EH (cell line): ENCODE data around the gene LYRM4.

ENCODE experiments used
- DNase-seq: peaks from one replicate; pipeline ENCODE4 v3.0.0-alpha.2; 2015; ENCODE audit warnings: low read depth

Gene LYRM4

DNA sequence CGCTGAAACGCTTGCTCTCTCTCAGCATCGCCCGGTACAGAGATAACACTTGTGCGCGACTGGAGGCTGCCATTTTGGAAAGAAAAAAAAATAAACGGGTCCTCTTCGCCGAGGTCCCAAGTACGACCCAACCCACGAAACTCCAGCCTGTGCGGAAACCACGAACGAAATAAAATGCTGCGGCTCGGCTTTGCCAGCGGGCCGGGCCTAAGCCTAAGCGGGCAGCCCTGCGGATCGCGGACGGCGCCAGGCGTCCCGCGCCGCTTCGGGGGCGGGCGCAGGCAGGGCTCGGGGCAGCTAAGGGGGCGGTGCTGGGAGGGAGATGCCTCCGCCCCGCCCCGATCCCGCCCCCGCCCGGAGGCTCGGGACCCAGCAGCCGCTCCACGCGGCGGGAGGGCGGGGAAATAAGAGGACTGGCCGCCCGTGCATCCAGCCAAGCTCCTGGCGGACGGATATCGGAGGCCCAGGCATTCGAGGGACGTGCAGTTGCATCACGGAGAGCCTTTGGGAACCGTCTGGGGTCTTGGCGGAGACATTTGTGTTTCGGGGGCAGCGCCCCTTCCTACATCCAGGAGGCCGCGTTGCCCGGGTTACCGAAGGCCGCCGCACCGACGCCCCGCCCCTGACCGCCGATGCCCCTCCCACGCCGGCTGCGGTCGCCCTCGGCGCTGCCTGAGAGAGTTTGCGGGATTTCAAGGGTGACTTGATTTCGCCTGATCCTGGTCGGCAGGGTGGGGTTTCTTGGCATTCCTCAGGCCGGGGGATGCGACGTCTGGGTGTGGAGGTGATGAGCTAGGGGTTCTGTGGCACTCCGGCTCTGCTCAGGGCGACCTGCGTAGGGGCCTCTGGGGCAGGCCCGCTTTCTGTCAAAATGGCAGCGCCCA, at the start of gene LYRM4, which contains the start of gene FARS2:
Gene LYRM4 (minus strand): TSS at position 290 of the 884 bp plus-strand sequence. CDS start 217 bp downstream, at position 73.
Gene FARS2 (plus strand): TSS at position 853 of the 884 bp plus-strand sequence.
- peak; percentile 91 for DNase-seq

DNA sequence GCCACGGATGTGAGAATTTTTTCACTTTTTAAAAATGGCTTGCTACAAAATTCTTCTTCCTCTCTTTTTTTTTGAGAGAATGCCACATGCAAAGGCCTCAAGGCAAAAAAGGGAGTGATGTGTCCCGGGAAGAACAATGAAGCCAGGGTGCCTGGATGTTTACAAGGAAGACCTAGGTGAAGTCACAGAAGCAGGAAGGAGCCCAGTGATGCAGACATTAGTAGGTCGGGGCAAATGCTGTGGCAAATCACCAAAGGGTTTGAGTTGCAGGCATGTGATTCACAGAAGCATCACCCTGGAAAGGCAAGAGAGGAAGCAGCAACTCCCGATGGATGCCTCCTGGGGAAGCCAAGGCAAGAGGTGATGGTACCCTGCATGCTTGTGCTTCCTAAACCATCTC, 47.3 kb upstream of the LYRM4 start:
- peak; percentile 15 for DNase-seq

GRCh38 chr6:5307058-5307457, 46.3 kb upstream of the LYRM4 start:
- DNase-seq = no peak

GRCh38 chr6:5305968-5306626, 45.3 kb upstream of the LYRM4 start:
- peak; percentile 59 for DNase-seq

- no peak for DNase-seq
Measured at GRCh38 chr6:5303682-5304081, 42.9 kb upstream of the LYRM4 start.

- peak; percentile 36 for DNase-seq
Measured at GRCh38 chr6:5302995-5303622, 42.4 kb upstream of the LYRM4 start.

DNA sequence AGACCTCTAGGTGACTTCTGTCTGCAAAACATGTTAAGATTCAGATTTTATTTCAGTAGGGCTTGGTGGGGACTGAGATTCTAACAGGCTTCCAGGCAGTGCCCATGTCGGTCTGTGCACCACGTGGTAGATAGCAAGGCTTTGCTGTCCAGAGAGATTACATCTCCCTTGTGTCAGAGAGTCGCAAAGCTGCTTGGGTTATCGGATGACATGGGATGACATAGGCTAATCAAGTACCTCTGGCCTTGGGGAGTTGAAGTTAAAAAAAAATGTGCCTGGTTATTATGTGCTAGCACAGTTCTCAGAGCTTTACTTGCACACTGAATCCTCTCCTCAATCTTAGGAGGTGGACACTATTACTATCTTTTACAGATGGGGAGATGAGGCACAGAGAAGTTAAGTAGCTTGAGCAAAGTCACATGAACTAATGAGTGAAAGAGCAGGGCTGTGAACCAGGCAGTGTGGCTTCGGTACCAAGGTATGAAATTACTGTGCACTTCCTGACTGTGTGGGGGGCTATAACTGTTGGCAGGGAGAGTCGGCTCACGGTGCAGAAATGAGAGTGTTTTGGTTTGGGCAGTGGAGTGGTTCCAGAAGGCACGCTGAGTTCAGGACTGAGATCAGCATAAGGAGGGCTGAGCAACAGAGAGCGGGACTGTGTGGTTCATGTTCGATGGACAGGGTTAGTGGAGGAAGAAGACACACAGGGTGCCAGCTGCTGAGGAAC, 41.6 kb upstream of the LYRM4 start:
- no peak for DNase-seq

DNA sequence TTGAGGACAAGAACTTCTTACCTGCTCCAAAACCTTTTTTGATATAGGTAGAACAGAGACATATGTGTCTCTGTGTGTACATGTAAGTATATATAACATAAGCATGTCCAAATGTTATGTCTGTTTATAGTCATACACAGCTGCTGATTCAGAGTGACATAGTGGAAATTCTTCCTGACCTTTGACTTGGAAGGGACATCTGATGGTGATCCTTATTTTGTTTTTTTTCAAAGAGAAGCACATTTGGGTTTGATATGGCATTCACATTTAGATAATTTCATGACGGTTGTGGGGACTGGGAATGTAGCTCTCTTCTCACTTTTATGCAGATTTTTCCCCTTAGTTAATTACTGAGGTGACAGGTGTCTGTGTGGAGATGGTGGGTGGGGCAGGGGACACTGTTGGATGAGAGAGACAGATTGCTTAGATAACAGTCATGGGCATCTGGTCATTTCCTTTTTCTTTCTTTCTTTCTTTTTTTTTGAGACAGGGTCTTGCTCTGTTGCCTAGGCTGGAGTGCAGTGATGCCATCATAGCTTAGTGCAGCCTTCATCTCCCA, 39.5 kb upstream of the LYRM4 start:
- no peak for DNase-seq

- no peak for DNase-seq
Measured at GRCh38 chr6:5295623-5296022, 34.9 kb upstream of the LYRM4 start.

DNA sequence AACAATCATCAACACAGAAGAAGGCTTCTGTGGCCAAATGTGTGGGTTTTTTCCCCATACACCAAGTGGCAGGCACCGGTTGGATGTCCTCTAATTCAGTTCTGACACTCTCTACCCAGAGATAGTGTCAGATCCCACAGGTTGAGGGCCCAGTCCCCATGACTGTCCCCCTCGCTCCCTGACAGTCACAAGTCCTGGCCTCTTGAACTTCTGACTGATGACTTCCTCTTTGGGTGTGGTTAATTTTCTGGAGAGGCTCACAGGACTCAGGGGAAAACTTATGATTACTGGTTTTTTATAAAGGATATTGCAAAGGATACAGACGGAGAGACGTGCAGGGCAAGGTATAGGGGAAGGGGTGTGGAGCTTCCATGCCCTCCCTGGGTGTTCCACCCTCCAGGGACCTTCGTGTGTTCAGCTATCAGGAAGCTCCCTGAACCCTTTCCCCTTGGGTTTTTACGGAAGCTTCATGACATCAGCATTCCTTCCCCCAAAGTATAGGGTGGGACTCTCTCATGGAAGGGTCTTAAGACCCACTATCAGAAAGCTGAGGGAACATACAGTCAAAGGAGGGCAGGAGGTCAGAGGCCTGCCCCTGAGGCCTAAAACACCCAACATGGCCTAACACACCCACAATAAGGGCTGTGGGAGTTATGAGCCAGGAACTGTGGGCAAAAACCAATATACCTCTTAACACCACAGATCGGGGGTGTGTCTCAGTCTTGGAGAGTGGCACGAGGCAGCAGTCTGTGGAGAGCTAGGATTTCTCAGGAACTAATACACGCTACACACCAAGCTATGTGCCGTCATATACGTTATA, 33.9 kb upstream of the LYRM4 start:
- no peak for DNase-seq

DNA sequence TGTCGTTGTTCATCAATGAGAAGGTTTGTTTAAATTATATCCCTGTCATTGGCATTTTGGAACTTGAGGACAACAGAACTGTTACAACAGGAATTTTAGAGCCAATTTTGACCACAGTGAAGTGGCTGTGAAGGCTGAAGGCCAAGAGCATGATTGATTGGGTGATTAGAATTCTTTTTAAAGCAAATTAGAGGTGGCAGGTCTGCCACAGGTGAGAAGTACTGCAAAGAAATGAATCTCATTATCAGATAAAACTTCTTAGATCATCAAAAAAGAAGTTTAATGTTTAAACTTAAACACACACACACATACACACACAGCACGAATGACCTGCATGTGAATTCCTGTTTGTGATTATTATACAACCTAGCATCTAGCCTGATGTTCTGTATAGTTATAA, 32.9 kb upstream of the LYRM4 start:
- DNase-seq = no peak

GRCh38 chr6:5292154-5292553, 31.4 kb upstream of the LYRM4 start:
- no peak for DNase-seq

GRCh38 chr6:5290500-5290899, 29.8 kb upstream of the LYRM4 start:
- DNase-seq = no peak

DNA sequence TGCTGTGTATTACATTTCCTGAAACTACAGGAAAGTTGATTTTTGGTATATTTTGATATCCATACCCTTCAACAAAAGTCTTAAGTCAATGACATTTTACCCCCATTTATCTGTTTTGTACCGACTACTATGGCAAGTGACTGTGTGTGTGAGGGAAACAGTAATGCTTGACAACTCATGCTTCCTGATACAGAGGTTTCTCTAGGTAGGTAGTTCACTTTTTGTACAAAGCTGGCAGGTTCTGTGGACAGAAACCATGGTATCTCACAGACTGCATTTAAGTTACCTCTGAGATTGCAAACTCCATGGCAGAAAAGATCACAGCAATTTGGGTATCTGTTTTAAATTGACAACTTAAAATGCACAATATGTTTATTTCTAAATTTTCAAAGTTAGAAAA, 29.3 kb upstream of the LYRM4 start:
- no peak for DNase-seq

DNA sequence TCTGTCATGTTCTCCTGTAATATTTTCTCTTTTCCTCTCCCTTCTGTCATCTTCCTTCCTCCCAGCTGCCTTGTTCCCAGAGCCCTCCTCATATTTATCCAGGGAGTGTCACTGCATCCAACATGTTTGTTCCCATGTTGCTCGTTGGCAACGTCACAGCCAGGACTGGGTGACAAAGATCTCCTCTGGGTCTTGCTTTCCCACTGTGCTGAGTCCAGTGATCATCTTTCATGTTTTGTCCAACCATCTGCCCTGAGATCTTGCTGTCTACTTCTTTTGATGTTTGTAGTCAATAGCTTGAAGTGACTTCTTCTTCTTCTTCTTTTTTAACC, 27.2 kb upstream of the LYRM4 start:
- no peak for DNase-seq

- DNase-seq = peak; percentile 85
Measured at GRCh38 chr6:5287205-5287965, 26.6 kb upstream of the LYRM4 start.

GRCh38 chr6:5286780-5287179, 26.0 kb upstream of the LYRM4 start:
- no peak for DNase-seq

DNA sequence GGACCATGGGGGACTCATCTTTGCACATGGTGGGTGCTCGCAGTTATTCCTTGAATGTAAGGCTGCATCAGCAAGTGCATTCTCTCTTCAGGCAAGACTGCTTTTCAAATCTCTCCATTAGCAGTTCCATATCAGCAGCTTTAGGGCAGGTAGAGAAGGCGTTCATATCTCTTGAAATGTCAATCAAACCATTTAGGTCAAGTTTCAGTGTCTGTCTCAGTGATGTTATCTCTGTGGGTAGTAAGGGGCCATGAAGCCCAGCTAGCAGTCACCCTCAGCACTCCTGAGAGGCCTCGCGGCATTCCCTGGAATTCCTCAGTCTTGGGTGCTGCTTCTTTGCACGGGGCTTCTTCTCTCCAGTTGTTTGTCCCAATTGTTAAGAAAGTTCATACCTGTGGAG, 24.8 kb upstream of the LYRM4 start:
- DNase-seq = no peak

DNA sequence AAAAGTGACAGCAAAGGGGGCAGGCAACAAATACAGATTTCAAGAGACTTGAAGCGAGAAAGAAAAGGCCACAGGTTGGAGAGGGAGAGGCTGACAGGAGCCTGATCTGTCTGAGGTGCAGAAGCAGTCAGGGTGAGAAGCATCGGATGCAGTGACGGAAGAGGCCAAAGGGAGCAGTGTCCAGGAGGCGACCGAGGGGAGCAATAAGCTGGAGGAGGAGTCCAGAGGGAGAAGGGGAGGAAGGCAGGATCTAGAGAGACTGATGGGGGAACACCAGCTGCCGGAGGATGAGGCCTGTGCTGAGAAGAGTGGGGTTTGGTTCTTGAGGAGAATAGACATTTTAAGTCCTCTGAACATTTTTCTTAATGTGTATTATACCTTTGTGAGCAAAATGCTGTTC, 24.3 kb upstream of the LYRM4 start:
- no peak for DNase-seq

- no peak for DNase-seq
Measured at GRCh38 chr6:5282191-5282623, 21.5 kb upstream of the LYRM4 start.
